Measurements from ENCODE around the gene IRS1.

Gene IRS1

DNA sequence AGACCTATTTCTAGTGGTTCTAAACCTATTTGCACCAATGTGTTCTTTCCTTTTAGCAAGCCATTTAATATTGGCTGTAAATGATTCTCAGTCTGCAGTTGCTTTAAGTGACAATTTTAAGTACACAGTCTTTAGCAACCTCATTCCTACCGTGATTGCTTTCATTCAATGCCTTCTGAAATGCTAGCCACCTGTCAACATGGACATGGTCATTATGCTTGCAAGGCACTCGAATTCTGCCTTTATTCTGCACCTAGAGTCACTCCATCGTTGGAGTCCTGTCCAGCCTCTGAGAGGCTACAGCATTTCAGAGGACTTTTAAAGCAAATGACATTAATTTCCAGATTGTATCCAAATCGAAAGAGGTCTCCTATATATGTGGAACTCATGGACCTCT is 115.1 kb downstream of the IRS1 start:
- DNase-seq (ENCODE audit: low spot score): no peak

DNA sequence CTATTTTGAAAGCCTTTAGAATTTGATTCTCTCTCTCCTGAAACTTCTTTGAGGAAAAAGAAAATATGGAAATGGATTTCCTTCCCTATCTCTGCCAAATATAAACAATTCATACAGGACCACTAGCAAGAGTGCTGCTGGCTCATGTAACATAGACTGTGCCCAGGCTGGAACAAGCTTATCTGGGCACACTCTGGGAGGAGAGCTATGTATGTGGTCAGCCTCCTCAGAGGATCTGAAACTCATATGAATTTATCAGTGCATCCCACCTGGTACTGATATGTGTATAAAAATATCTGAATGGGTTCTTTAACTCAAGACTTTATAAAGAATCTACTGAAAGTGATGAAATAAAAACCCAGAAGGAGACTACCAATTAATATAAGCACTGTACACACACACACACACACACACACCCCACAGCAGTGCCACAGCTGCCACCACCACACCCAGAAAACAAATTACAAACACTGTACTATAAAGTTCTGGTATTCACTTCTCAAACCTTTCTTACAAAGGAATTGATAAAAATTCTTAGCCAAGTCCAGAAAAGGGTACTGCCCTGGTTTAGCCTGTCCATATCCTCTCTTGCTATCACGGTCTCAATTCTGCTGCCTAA is 115.6 kb downstream of the IRS1 start:
- DNase-seq (ENCODE audit: low spot score): no peak

DNA sequence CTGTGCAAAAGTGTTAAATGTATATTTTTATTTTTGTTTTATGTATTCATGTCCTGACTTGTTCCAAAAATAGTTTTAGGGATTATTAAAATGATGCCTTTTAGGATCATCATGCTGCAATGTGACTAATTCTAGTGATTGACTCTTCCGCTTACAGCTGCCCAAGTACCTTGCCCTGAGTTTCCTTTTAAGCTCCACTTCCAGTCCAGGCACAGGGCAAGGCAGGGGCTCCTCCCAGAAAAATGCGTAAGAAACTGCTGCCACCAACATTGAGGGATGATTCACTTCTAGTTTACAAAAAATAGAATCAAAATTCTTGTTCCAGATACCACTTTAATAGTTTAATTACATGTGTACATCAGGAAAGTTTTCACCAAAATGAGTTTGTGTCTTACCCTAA is 116.4 kb downstream of the IRS1 start:
- DNase-seq (ENCODE audit: low spot score): no peak
